Embryonic facial prominence (tissue), 1 donor: Measurements from ENCODE around the gene RETREG1.
"Not testable (repeated sequence)": the region's sequence is repeated elsewhere in the genome, so short reads cannot be mapped to it uniquely, and the experiment has no call there.

Source experiments
- DNase-seq: peaks from one replicate; pipeline ENCODE4 v3.0.0-alpha.2; 2016; ENCODE audit errors: extremely low spot score

RETREG1 gene

GRCh38 chr5:16616536-16617273, at the start of gene RETREG1:
RETREG1 (minus strand) TSS chr5:16616997; CDS start chr5:16616971, 26 bp downstream.
- no peak for DNase-seq

GRCh38 chr5:16666130-16666882, 49.5 kb upstream of the RETREG1 start:
- no peak for DNase-seq

- no peak for DNase-seq
Measured at GRCh38 chr5:16665601-16666000, 48.8 kb upstream of the RETREG1 start.

GRCh38 chr5:16664368-16664767, 47.6 kb upstream of the RETREG1 start:
- DNase-seq, result no peak

- DNase-seq, result no peak
Measured at GRCh38 chr5:16663840-16664239, 47.0 kb upstream of the RETREG1 start.

- DNase-seq, result no peak
Measured at GRCh38 chr5:16661713-16662112, 44.9 kb upstream of the RETREG1 start.

GRCh38 chr5:16660982-16661381, 44.2 kb upstream of the RETREG1 start:
- DNase-seq, result no peak

- no peak for DNase-seq
Measured at GRCh38 chr5:16659536-16659935, 42.7 kb upstream of the RETREG1 start.

- no peak for DNase-seq
Measured at GRCh38 chr5:16656561-16657191, 39.9 kb upstream of the RETREG1 start.

- no peak for DNase-seq
Measured at GRCh38 chr5:16654647-16655334, 38.0 kb upstream of the RETREG1 start.

GRCh38 chr5:16648739-16649138, 31.9 kb upstream of the RETREG1 start:
- not testable (repeated sequence) for DNase-seq

GRCh38 chr5:16644301-16644889, 27.6 kb upstream of the RETREG1 start:
- DNase-seq, result no peak

GRCh38 chr5:16642867-16643266, 26.1 kb upstream of the RETREG1 start:
- no peak for DNase-seq

GRCh38 chr5:16639206-16639605, 22.4 kb upstream of the RETREG1 start:
- DNase-seq, result no peak

GRCh38 chr5:16628376-16628775, 11.6 kb upstream of the RETREG1 start:
- DNase-seq, result no peak

- no peak for DNase-seq
Measured at GRCh38 chr5:16626696-16627264, 10.0 kb upstream of the RETREG1 start.

GRCh38 chr5:16625096-16625495, 8.3 kb upstream of the RETREG1 start:
- DNase-seq, result no peak

- DNase-seq, result no peak
Measured at GRCh38 chr5:16619136-16619535, 2.3 kb upstream of the RETREG1 start.

- DNase-seq, result no peak
Measured at GRCh38 chr5:16618138-16618897, 1.5 kb upstream of the RETREG1 start.

GRCh38 chr5:16617274-16617968, 624 bp upstream of the RETREG1 start:
- no peak for DNase-seq
